ENCODE results near the gene SDC4.

The SDC4 gene

GRCh38 chr20:45306431-45306982 lies 41.7 kb downstream of the SDC4 start, which contains the start of gene RBPJL:
TSS of gene RBPJL (plus strand) at chr20:45306840. CDS start at chr20:45306923, 83 bp downstream.
- peak; percentile 92 for TF ChIP-seq CTCF (conservative IDR thresholded peaks at IDR 0.05)
- TF ChIP-seq ZFX (IDR thresholded peaks at IDR 0.05): no peak
- no peak within 1 kb of the TSS for H3K27ac ChIP-seq

GRCh38 chr20:45305262-45305661 lies 43.0 kb downstream of the SDC4 start:
- no peak overlapping the region for H3K27ac ChIP-seq
- TF ChIP-seq ZFX (IDR thresholded peaks at IDR 0.05) (no peak), CTCF (conservative IDR thresholded peaks at IDR 0.05) (no peak; the same call in 1 of the 2 replicates)

- H3K27ac ChIP-seq: no peak overlapping the region
- TF ChIP-seq ZFX (IDR thresholded peaks at IDR 0.05) (no peak), CTCF (conservative IDR thresholded peaks at IDR 0.05) (no peak)
These were observed 43.7 kb downstream of the SDC4 start for GRCh38 chr20:45304464-45304999.

- TF ChIP-seq ZFX (IDR thresholded peaks at IDR 0.05) (no peak), CTCF (conservative IDR thresholded peaks at IDR 0.05) (no peak)
- no peak overlapping the region for H3K27ac ChIP-seq
These were observed 44.4 kb downstream of the SDC4 start for GRCh38 chr20:45303586-45304463.

GRCh38 chr20:45301824-45302271 lies 46.4 kb downstream of the SDC4 start:
- H3K27ac ChIP-seq: no peak overlapping the region
- no peak for TF ChIP-seq CTCF (conservative IDR thresholded peaks at IDR 0.05)

- no peak overlapping the region for H3K27ac ChIP-seq
- no peak for TF ChIP-seq ZFX (IDR thresholded peaks at IDR 0.05)
- TF ChIP-seq CTCF (conservative IDR thresholded peaks at IDR 0.05): peak; percentile 43
These were observed 47.3 kb downstream of the SDC4 start for GRCh38 chr20:45300961-45301360.

GRCh38 chr20:45299786-45300185 lies 48.4 kb downstream of the SDC4 start:
- no peak overlapping the region for H3K27ac ChIP-seq
- TF ChIP-seq ZFX (IDR thresholded peaks at IDR 0.05): no peak
- no peak for TF ChIP-seq CTCF (conservative IDR thresholded peaks at IDR 0.05)

Measured in C4-2B (cell line).